NCI-H82 treated with DMSO at 0.1 percent for 48 hours (cell line): Measurements from ENCODE around the gene BMPR1B.
A peak's percentile ranks its signal among the peaks of the same experiment; 100 is the strongest.
"Not testable (repeated sequence)": the region's sequence is repeated elsewhere in the genome, so short reads cannot be mapped to it uniquely, and the experiment has no call there.

Experiments
- DNase-seq: peaks from one replicate; lab custom pipeline; 2025; ENCODE audit not compliant: unreplicated experiment; lab: John Stamatoyannopoulos, UW

BMPR1B gene

GRCh38 chr4:94831607-94832006 lies 73.9 kb downstream of the BMPR1B start:
- peak; percentile 9 for DNase-seq

- DNase-seq, result not testable (repeated sequence)
Observed at GRCh38 chr4:94832329-94832728, 74.6 kb downstream of the BMPR1B start.

DNA sequence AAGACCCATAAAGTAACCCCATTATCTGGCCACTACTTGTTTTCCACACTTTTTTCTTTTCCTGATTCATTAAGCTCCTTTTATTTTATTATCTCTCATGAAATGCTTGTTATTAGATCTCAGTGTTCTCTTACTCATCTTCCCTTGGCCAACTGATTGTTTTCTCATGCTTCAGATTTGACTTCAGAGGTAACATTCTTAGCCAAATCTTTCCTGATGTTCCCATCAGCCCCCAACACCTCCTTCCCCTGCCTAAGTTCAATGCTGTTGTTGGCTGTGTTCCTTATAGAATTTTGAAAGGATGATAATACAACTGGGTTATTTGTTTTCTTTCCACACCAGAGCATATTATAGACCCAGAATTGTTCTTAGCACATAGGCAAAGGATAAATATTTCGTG lies 75.6 kb downstream of the BMPR1B start:
- DNase-seq, result no peak

DNA sequence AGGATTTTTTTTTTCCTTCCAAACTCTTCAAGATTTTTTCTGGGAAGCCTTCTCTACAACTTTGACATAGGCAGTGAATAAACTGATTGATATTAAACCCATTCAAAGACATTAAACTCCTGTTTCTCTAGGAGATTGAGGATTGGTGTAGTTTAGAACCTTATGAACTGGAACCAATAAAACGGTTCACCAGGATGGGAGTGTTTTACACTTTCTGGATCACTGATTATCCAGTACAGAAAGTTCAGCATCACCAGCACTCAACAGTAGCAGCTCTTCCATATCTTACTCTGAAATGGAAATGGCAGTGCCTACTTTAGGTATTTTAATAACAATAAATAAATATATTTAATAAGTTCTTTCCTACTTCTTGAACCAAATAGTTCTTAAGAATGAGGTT lies 76.7 kb downstream of the BMPR1B start:
- DNase-seq, result no peak

- DNase-seq, result not testable (repeated sequence)
Observed at GRCh38 chr4:94841166-94841863, 83.6 kb downstream of the BMPR1B start.

- no peak for DNase-seq
Observed at GRCh38 chr4:94841864-94842221, 84.1 kb downstream of the BMPR1B start.

DNA sequence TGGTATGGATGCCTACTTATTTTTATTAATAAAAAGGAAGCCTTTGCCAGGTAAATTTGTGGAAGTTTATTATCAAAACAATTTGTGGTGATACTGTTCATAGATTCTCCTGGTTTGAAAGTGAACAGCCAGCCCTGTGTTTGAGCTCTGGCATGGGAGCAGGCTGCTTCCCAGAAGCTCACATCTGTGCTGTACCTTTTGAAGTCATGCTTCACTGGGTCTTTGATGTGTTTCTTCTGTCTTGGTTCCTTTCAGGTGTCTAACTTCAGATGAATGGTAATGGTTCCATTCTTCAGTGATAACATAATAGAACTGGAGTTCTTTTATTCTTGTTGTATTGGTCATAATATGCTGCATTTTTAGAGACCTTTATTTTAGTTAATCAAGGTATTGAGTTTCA lies 85.5 kb downstream of the BMPR1B start:
- no peak for DNase-seq

- DNase-seq, result no peak
Observed at GRCh38 chr4:94848326-94848725, 90.6 kb downstream of the BMPR1B start.

DNA sequence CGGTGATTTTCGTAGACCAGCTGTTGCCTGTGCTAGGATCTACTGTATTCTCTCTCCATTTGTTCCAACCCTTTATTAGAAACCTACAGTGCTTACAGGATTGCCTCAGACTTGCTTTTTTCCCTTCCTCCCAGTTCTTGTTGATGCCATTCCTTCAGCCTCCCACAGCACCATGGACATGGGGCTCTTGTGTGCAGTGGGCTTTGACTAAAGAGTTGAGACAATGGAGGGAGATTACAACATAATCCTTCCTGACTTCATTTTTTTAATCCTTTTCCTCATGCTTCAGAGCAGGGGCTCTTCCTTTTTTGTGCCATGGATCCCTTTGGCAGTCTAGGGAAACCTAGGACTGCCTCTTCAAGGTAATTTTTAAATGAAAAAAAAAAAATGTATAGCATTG lies 92.1 kb downstream of the BMPR1B start:
- peak; percentile 22 for DNase-seq

DNA sequence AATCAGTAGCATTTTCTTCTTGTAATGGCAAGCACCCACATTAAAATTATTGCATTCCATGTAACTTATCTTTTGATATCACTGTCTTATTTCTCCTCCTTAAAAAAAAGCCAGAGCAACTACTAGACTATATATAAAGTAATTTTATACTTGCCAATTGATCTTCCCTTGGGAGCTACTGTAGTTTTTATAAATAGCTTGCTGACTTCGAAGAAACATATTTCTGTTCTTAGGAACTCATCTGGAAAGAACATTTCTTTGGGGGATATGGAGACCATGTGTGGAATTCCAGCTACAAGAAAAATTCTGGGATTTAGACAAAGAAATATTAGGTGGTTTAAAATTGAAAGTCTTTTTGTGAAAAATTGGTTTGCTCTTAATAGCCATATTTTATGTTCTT lies 94.9 kb downstream of the BMPR1B start:
- DNase-seq, result no peak

DNA sequence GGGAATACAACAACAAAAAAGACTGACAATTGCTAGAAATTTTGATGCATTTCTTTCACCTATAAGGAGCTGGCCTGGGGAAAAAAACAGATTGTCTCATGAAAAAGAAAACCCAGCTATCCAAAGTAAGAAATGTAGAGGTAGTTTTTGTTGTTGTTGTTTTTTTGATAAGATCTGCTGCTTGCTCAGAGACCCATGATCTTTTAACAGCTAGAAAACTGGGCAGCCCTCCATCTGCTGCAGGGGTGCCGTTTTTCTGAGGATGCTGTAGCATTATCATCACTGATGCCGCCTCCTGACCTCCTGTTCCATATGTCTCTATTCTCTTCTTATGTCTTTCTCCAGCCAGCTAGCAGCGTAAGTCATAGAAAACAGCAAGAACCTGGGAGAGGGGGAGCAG lies 98.3 kb downstream of the BMPR1B start:
- DNase-seq, result no peak

DNA sequence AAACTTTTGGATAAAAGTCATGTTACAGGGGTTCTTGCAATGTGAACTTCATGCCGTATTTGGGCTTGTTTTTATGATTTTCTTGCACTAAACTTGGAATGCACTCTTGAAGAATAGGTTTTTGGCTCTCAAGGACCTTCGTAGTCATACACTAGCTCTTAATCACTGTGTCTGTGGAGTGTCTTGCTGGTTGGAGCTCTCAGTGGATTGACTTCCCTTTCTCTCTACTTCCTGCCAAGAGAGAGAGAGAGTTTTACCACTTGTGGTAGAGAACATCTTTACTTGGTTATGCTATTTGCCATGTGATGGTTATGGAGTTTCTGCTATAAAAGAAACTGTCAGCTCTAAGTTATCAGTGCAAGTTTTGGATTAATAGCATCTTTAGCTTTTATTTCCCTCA lies 112.4 kb downstream of the BMPR1B start:
- DNase-seq, result no peak

DNA sequence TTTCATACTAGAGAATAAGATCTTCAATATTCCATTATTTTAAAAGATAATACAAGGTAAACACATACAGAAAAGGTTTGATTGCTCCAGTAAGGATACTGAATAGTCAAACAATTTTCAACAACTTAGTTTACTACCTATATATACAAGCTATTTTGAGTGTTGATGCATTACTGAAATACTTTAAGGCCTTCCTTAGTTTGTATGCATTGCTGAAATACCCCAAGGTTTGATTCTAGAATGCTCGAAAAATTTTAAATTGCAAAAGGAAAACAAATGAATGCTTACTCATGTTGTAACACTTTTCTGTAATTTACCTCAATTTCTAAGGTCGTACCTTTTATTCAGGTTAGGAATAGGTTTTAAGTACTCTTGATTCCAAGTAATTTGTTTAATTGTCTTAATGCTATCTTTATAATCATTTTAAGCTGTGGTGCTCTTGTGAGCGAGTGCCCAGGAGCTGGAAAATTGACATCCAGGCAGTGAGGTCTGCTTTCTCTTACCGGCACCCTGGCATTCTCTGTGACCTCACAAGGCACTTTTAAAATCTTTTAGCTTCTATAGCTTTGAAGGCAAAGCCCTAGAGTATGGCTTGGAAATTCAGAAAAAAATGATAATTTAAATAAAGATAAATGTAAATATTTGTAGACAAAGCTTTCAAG lies 114.0 kb downstream of the BMPR1B start:
- DNase-seq, result no peak

DNA sequence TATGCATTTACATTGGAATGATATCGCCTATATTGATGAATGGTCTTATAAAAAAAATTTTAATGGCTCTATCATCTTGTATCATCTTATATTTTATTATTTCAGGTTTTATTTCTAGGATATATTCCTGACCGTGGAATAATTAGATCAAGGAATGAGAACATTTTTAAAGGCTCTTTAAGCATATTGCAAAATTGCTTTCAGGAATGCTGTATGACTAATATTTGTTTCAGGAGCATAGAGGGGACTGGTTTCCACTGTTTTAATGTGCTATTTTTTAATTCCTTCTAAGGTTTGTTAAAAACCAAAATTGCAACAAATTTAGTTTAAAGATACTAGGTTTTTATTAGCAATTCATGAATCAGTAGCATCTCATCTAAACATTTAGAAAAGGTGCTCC lies 120.2 kb downstream of the BMPR1B start:
- DNase-seq, result no peak

DNA sequence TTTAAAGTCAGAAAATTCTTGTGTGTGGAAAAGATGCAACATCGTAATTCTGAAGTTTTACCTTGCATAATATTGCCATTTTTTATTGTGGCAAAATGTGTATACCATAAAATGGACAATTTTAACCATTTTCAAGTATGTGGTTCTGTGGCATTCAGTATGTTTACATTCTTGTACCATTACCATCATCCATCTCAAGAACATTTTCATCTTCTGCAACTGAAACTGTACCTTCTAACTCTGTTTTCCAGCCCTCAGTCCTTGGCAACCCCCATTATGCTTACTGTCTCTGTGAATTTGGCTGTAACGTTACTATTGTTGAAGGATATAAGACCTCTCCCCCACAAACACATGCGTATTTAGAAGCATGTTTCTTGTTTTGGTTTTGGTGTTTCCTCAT lies 123.2 kb downstream of the BMPR1B start:
- no peak for DNase-seq

GRCh38 chr4:94882756-94883155 lies 125.0 kb downstream of the BMPR1B start:
- no peak for DNase-seq

GRCh38 chr4:94887027-94887426 lies 129.3 kb downstream of the BMPR1B start:
- no peak for DNase-seq

GRCh38 chr4:94889523-94889922 lies 131.8 kb downstream of the BMPR1B start:
- DNase-seq, result no peak

DNA sequence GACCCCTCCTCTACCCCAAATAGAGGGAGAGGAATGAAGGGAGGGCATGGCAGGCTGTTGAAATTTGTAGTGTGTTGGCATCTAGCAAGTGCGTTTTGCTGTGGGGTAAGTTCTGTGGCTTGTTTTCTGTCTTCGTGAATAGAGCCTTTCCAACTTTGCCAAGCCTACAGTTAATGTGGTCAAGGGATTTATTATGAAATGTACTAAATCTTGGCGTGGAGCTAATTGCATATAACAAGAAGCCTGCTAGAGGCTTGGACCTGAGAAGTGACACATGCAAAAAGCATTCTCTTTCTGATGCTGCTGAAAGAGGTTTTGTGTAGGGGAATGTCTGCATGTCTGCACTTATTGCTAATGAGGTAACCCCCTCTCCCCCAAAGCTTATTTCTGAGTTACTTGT lies 132.2 kb downstream of the BMPR1B start:
- no peak for DNase-seq

GRCh38 chr4:94890579-94890978 lies 132.8 kb downstream of the BMPR1B start:
- DNase-seq, result no peak

- no peak for DNase-seq
Observed at GRCh38 chr4:94892051-94892450, 134.3 kb downstream of the BMPR1B start.

- DNase-seq, result no peak
Observed at GRCh38 chr4:94895081-94895480, 137.3 kb downstream of the BMPR1B start.

DNA sequence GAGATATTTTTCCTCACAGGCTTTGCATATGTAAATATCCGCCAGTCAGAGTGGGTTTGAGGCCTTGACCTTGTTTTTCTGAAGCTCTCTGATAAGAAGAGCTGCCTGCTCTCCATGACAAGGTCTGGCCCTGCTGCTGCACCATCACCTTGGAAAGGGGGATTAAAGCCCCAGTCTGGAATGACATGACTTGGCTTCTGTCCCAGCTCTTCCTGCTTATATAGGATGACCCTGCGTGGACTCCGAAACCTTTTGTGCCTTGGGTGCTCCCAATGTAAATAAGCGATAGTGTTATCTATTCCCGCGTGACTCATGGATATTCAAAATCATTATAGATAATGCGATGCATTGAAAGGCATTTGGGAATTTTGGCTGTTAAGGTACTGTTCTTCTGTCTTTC lies 139.3 kb downstream of the BMPR1B start:
- no peak for DNase-seq
